WTC11 (cell line): Measurements from ENCODE around the gene TMEM266. TPM values are rescaled to one million over a fixed set of nuclear protein-coding genes. Genes with fewer than 3 reads are reported as not detected.

Experiments used
- ATAC-seq: fragments of 200-7000 bp; cut with Tn5 transposase; 2 replicates; pipeline ENCODE4 v1.10.0; 2021; ENCODE audit warnings: mild to moderate bottlenecking, moderate library complexity
- CTCF ChIA-PET: fragments of 300-600 bp; sonication (Branson Sonifier 250); formaldehyde crosslinking; loops from one replicate; lab custom pipeline; 2021; ENCODE audit warnings: antibody characterized with exemption; lab: Charles Lee
- POLR2A ChIA-PET: fragments of 350-600 bp; sonication (Branson Sonifier 250); formaldehyde crosslinking; loops from one replicate; lab custom pipeline; 2021; ENCODE audit warnings: antibody characterized with exemption; lab: Charles Lee
- DNase-seq: peaks from one replicate; pipeline ENCODE4 v3.0.0; 2021; ENCODE audit warnings: low spot score
- H3K27ac Mint-ChIP-seq: 2 replicates; pipeline ENCODE4 v1.8.0; 2021; ENCODE audit warnings: mixed read lengths
- H3K27me3 Mint-ChIP-seq: 2 replicates; pipeline ENCODE4 v1.8.0; 2021; ENCODE audit warnings: low read depth, mild to moderate bottlenecking, moderate library complexity, mixed read lengths
- H3K36me3 Mint-ChIP-seq: 2 replicates; pipeline ENCODE4 v1.8.0; 2021; ENCODE audit warnings: mixed read lengths
- H3K4me1 Mint-ChIP-seq: 2 replicates; pipeline ENCODE4 v1.8.0; 2022; ENCODE audit warnings: mixed read lengths
- H3K4me3 Mint-ChIP-seq: 2 replicates; pipeline ENCODE4 v1.8.0; 2021; ENCODE audit warnings: mild to moderate bottlenecking, moderate library complexity, mixed read lengths
- H3K9me3 Mint-ChIP-seq: 2 replicates; pipeline ENCODE4 v1.8.0; 2021; ENCODE audit warnings: mixed read lengths
- CREB1 ChIP-seq: sonication (generic); formaldehyde crosslinking; IDR thresholded peaks from 2 replicates; pipeline ENCODE4 v1.8.0; 2023; ENCODE audit warnings: mild to moderate bottlenecking, missing genetic modification reagents
- ETV6 ChIP-seq: sonication (generic); formaldehyde crosslinking; IDR thresholded peaks from 2 replicates; pipeline ENCODE4 v1.8.1; 2022; ENCODE audit warnings: mild to moderate bottlenecking, missing genetic modification reagents
- GABPB1 ChIP-seq: sonication (generic); formaldehyde crosslinking; IDR thresholded peaks from 2 replicates; pipeline ENCODE4 v1.8.1; 2023; ENCODE audit warnings: mild to moderate bottlenecking, missing genetic modification reagents
- JUN ChIP-seq: sonication (generic); formaldehyde crosslinking; IDR thresholded peaks from 2 replicates; pipeline ENCODE4 v1.8.0; 2023; ENCODE audit warnings: mild to moderate bottlenecking, missing genetic modification reagents
- NR3C1 ChIP-seq: sonication (generic); formaldehyde crosslinking; conservative IDR thresholded peaks from 2 replicates; pipeline ENCODE4 v1.8.1; 2023; ENCODE audit warnings: low read depth, mild to moderate bottlenecking, missing genetic modification reagents
- TCF7 ChIP-seq: sonication (generic); formaldehyde crosslinking; IDR thresholded peaks from 2 replicates; pipeline ENCODE4 v1.8.0; 2022; ENCODE audit warnings: mild to moderate bottlenecking, low read depth, missing genetic modification reagents, moderate library complexity
- ZBTB21 ChIP-seq: sonication (generic); formaldehyde crosslinking; IDR thresholded peaks from 2 replicates; pipeline ENCODE4 v1.8.1; 2023; ENCODE audit warnings: mild to moderate bottlenecking, missing genetic modification reagents, borderline replicate concordance
- ZNF121 ChIP-seq: sonication (generic); formaldehyde crosslinking; IDR thresholded peaks from 2 replicates; pipeline ENCODE4 v1.8.0; 2023; ENCODE audit warnings: missing genetic modification reagents
- ZNF232 ChIP-seq: sonication (generic); formaldehyde crosslinking; IDR thresholded peaks from 2 replicates; pipeline ENCODE4 v1.8.0; 2022; ENCODE audit warnings: mild to moderate bottlenecking, missing genetic modification reagents
- ZNF396 ChIP-seq: fragments of 250-450 bp; sonication (Bioruptor Pico); IDR thresholded peaks from 2 replicates; pipeline ENCODE4 v1.8.0; 2021; ENCODE audit warnings: mild to moderate bottlenecking, moderate library complexity, borderline replicate concordance
- ZNF423 ChIP-seq: fragments of 250-450 bp; sonication (Bioruptor Pico); IDR thresholded peaks from 2 replicates; pipeline ENCODE4 v2.1.2; 2022; ENCODE audit warnings: mild to moderate bottlenecking, moderate library complexity
- total RNA-seq: library from RNA; stranded (reverse); gene quantifications from 3 replicates; pipeline ENCODE4 v1.2.3, GENCODE V29; 2021
- TF ChIP-seq, protein P1 (sequence below): sonication (generic); formaldehyde crosslinking; IDR thresholded peaks from 2 replicates; pipeline ENCODE4 v1.8.0; 2023; ENCODE audit warnings: mild to moderate bottlenecking, missing genetic modification reagents
- TF ChIP-seq, protein P2 (sequence below): sonication (generic); formaldehyde crosslinking; IDR thresholded peaks from 2 replicates; pipeline ENCODE4 v1.8.0; 2022; ENCODE audit warnings: missing genetic modification reagents
- TF ChIP-seq, protein P3 (sequence below): sonication (generic); formaldehyde crosslinking; IDR thresholded peaks from 2 replicates; pipeline ENCODE4 v1.8.0; 2022; ENCODE audit warnings: mild to moderate bottlenecking, missing genetic modification reagents
- TF ChIP-seq, protein P4 (sequence below): sonication (generic); formaldehyde crosslinking; IDR thresholded peaks from 2 replicates; pipeline ENCODE4 v1.8.0; 2022; ENCODE audit warnings: mild to moderate bottlenecking, missing genetic modification reagents
- TF ChIP-seq, protein P5 (sequence below): fragments of 250-450 bp; sonication (Bioruptor Pico); IDR thresholded peaks from 2 replicates; pipeline ENCODE4 v1.8.0; 2021; ENCODE audit warnings: mild to moderate bottlenecking
- TF ChIP-seq, protein P6 (sequence below): fragments of 200-600 bp; IDR thresholded peaks from 2 replicates; pipeline ENCODE4 v1.8.0; 2022; ENCODE audit warnings: antibody characterized with exemption
- TF ChIP-seq, protein P7 (sequence below): sonication (generic); formaldehyde crosslinking; IDR thresholded peaks from 2 replicates; pipeline ENCODE4 v1.8.1; 2022; ENCODE audit warnings: low read depth, missing genetic modification reagents, borderline replicate concordance

The TMEM266 gene
- total RNA-seq, 1 experiment from 2014 or later = 8.6 TPM

DNA sequence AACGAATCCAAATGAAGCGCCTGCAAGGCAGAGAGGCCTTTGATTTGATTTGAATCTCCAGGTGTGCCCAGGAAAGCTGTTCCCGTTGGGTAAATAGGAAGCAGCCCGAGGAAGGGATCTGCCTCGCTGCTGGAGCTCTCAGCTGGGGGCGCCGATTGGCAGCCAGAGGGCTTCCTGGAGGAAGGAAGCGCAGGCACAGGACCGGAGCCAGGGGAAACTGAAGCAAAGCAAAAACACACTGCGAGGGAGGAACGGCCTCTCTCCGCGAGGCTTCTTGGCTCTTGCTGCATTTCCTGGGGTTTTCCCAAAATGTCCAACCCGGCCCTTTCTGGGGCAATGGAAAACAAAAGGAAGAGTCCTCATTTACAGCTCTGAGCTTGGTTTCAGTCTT lies 80.3 kb downstream of the TMEM266 start:
- peaks cover 11% of the 10 kb centered on the region for H3K36me3 Mint-ChIP-seq
- H3K27ac Mint-ChIP-seq = no peak overlapping the region; the same call in 1 of the 2 replicates
- DNase-seq = peak; percentile 38
- TF ChIP-seq, protein P1, sequence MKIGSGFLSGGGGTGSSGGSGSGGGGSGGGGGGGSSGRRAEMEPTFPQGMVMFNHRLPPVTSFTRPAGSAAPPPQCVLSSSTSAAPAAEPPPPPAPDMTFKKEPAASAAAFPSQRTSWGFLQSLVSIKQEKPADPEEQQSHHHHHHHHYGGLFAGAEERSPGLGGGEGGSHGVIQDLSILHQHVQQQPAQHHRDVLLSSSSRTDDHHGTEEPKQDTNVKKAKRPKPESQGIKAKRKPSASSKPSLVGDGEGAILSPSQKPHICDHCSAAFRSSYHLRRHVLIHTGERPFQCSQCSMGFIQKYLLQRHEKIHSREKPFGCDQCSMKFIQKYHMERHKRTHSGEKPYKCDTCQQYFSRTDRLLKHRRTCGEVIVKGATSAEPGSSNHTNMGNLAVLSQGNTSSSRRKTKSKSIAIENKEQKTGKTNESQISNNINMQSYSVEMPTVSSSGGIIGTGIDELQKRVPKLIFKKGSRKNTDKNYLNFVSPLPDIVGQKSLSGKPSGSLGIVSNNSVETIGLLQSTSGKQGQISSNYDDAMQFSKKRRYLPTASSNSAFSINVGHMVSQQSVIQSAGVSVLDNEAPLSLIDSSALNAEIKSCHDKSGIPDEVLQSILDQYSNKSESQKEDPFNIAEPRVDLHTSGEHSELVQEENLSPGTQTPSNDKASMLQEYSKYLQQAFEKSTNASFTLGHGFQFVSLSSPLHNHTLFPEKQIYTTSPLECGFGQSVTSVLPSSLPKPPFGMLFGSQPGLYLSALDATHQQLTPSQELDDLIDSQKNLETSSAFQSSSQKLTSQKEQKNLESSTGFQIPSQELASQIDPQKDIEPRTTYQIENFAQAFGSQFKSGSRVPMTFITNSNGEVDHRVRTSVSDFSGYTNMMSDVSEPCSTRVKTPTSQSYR (CRISPR knock-in tag) = no peak
- no peak for TF ChIP-seq JUN (CRISPR knock-in tag)
- TF ChIP-seq, protein P2, sequence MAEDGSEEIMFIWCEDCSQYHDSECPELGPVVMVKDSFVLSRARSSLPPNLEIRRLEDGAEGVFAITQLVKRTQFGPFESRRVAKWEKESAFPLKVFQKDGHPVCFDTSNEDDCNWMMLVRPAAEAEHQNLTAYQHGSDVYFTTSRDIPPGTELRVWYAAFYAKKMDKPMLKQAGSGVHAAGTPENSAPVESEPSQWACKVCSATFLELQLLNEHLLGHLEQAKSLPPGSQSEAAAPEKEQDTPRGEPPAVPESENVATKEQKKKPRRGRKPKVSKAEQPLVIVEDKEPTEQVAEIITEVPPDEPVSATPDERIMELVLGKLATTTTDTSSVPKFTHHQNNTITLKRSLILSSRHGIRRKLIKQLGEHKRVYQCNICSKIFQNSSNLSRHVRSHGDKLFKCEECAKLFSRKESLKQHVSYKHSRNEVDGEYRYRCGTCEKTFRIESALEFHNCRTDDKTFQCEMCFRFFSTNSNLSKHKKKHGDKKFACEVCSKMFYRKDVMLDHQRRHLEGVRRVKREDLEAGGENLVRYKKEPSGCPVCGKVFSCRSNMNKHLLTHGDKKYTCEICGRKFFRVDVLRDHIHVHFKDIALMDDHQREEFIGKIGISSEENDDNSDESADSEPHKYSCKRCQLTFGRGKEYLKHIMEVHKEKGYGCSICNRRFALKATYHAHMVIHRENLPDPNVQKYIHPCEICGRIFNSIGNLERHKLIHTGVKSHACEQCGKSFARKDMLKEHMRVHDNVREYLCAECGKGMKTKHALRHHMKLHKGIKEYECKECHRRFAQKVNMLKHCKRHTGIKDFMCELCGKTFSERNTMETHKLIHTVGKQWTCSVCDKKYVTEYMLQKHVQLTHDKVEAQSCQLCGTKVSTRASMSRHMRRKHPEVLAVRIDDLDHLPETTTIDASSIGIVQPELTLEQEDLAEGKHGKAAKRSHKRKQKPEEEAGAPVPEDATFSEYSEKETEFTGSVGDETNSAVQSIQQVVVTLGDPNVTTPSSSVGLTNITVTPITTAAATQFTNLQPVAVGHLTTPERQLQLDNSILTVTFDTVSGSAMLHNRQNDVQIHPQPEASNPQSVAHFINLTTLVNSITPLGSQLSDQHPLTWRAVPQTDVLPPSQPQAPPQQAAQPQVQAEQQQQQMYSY (CRISPR knock-in tag) = peak; percentile 17; the same call in 1 of the 2 replicates
- TF ChIP-seq ZNF423 (CRISPR knock-in tag) = peak; percentile 82; the same call in 1 of the 2 replicates
- peak; percentile 95 for TF ChIP-seq ETV6 (CRISPR knock-in tag)
- TF ChIP-seq, all 79 proteins: peak for 3
- Mint-ChIP-seq H3K4me3 (peak overlapping the region; percentile 13; the same call in 1 of the 2 replicates), H3K27me3 (no peaks in the 10 kb centered on the region; the same call in 1 of the 2 replicates), H3K9me3 (no peaks in the 10 kb centered on the region), H3K4me1 (peaks cover 24% of the 10 kb centered on the region)
- ChIA-PET CTCF (interaction anchor here (0.7 to 4.1 kb wide), 50 partner anchors 9 to 821 kb away, joined by 3 to 250 read pairs (median 6); partner anchors contain the start of genes ETFA, ISL2, NRG4 and TMEM266), POLR2A (interaction anchor here (0.6 to 1.9 kb wide), 6 partner anchors 24 to 330 kb away, joined by 3 to 7 read pairs (median 4); no protein-coding TSS in a partner anchor)
- ATAC-seq = peak; percentile 47

DNA sequence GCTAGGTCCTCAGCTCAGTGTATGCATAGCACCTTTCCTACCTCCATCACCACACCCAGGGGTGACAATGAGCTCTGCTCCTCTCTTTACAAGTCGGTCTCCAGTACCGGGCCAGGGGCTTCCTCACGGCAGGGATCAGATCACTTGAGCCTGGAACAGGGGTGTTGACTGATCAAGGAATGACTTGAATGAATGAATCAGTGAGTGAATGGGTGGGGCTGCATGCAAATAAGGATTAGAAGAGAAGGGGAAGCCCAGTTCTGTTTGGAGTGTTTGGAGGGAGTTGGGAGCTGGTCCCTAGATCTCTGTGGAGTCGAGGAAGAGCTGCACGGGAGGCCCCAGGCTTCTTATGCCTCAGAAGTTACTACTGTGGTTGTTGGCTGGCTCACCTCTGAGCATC lies 87.0 kb downstream of the TMEM266 start:
- no peaks in the 10 kb centered on the region for H3K27me3 Mint-ChIP-seq
- H3K4me3 Mint-ChIP-seq = no peak overlapping the region
- no peak overlapping the region for H3K27ac Mint-ChIP-seq
- TF ChIP-seq TCF7 (CRISPR knock-in tag) (no peak), ZNF121 (CRISPR knock-in tag) (no peak), GABPB1 (CRISPR knock-in tag) (no peak), ETV6 (CRISPR knock-in tag) (no peak), CREB1 (no peak)
- DNase-seq = no peak
- POLR2A ChIA-PET = no interaction called here
- CTCF ChIA-PET = interaction anchor here (0.8 to 4.9 kb wide), 5 partner anchors 8 to 90 kb away, joined by 5 to 113 read pairs (median 6); partner anchors contain the start of gene TMEM266
- H3K36me3 Mint-ChIP-seq = no peaks in the 10 kb centered on the region; the same call in 1 of the 2 replicates
- no peak for ATAC-seq
- H3K4me1 Mint-ChIP-seq = peaks cover 27% of the 10 kb centered on the region
- no peaks in the 10 kb centered on the region for H3K9me3 Mint-ChIP-seq

DNA sequence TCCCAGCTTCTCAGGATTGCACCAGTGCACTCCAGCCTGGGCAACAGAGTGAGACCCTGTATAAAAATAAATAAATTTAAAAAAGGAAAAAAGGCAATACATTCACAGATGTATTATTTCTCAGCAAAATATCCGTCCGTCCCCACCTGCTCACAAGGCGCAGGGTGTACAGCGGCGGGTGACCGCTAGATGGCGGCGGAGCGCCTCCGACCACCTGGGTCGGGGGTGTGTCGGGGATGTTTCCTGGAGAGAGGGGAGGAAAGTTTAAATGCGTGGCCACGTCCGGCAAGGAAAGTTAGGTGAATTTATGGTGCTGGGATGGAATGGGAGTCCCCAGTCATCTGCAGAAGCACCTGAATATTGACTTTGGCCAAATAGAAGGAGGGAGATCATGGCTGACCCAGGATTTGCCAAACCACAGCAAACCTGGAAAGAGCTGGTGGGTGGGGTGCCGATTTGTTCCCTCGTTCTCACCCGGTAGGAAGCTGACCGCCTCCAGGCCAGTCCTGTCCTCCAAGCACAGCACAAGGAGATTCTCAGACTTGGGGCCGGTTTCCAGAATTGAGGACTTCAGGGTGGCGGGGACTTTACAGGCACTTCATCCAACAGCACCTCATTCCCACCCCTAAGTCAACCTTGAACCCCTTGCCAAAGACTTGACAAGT lies 88.3 kb downstream of the TMEM266 start:
- peak overlapping the region; percentile 38; the same call in 1 of the 2 replicates for H3K4me3 Mint-ChIP-seq
- no peaks in the 10 kb centered on the region for H3K9me3 Mint-ChIP-seq
- CTCF ChIA-PET = interaction anchor here (0.6 to 4.9 kb wide), 23 partner anchors 8 to 338 kb away, joined by 3 to 113 read pairs (median 4); partner anchors contain the start of genes NRG4 and TMEM266
- DNase-seq = peak; percentile 85
- H3K4me1 Mint-ChIP-seq = peaks cover 39% of the 10 kb centered on the region
- no peaks in the 10 kb centered on the region for H3K27me3 Mint-ChIP-seq
- POLR2A ChIA-PET = no interaction called here
- ATAC-seq = peak; percentile 58
- H3K36me3 Mint-ChIP-seq = no peaks in the 10 kb centered on the region
- no peak overlapping the region for H3K27ac Mint-ChIP-seq
- no peak for TF ChIP-seq ZNF232
- TF ChIP-seq ZNF423 (CRISPR knock-in tag) = peak; percentile 86
- TF ChIP-seq, protein P3, sequence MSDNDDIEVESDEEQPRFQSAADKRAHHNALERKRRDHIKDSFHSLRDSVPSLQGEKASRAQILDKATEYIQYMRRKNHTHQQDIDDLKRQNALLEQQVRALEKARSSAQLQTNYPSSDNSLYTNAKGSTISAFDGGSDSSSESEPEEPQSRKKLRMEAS (CRISPR knock-in tag) = 0 out of 2 replicates have a peak, but pooled peaks have one; percentile 18
- TF ChIP-seq NR3C1 (CRISPR knock-in tag) = no peak
- TF ChIP-seq JUN (CRISPR knock-in tag) = no peak
- TF ChIP-seq ZBTB21 (CRISPR knock-in tag) = no peak
- TF ChIP-seq, protein P4, sequence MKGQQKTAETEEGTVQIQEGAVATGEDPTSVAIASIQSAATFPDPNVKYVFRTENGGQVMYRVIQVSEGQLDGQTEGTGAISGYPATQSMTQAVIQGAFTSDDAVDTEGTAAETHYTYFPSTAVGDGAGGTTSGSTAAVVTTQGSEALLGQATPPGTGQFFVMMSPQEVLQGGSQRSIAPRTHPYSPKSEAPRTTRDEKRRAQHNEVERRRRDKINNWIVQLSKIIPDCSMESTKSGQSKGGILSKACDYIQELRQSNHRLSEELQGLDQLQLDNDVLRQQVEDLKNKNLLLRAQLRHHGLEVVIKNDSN = no peak
- TF ChIP-seq, protein P5, sequence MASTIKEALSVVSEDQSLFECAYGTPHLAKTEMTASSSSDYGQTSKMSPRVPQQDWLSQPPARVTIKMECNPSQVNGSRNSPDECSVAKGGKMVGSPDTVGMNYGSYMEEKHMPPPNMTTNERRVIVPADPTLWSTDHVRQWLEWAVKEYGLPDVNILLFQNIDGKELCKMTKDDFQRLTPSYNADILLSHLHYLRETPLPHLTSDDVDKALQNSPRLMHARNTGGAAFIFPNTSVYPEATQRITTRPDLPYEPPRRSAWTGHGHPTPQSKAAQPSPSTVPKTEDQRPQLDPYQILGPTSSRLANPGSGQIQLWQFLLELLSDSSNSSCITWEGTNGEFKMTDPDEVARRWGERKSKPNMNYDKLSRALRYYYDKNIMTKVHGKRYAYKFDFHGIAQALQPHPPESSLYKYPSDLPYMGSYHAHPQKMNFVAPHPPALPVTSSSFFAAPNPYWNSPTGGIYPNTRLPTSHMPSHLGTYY (CRISPR knock-in tag) = no peak
- no peak for TF ChIP-seq ZNF396
- TF ChIP-seq, protein P6, sequence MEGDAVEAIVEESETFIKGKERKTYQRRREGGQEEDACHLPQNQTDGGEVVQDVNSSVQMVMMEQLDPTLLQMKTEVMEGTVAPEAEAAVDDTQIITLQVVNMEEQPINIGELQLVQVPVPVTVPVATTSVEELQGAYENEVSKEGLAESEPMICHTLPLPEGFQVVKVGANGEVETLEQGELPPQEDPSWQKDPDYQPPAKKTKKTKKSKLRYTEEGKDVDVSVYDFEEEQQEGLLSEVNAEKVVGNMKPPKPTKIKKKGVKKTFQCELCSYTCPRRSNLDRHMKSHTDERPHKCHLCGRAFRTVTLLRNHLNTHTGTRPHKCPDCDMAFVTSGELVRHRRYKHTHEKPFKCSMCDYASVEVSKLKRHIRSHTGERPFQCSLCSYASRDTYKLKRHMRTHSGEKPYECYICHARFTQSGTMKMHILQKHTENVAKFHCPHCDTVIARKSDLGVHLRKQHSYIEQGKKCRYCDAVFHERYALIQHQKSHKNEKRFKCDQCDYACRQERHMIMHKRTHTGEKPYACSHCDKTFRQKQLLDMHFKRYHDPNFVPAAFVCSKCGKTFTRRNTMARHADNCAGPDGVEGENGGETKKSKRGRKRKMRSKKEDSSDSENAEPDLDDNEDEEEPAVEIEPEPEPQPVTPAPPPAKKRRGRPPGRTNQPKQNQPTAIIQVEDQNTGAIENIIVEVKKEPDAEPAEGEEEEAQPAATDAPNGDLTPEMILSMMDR = peak; percentile 95
- TF ChIP-seq, protein P7, sequence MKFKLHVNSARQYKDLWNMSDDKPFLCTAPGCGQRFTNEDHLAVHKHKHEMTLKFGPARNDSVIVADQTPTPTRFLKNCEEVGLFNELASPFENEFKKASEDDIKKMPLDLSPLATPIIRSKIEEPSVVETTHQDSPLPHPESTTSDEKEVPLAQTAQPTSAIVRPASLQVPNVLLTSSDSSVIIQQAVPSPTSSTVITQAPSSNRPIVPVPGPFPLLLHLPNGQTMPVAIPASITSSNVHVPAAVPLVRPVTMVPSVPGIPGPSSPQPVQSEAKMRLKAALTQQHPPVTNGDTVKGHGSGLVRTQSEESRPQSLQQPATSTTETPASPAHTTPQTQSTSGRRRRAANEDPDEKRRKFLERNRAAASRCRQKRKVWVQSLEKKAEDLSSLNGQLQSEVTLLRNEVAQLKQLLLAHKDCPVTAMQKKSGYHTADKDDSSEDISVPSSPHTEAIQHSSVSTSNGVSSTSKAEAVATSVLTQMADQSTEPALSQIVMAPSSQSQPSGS (CRISPR knock-in tag) = no peak
